ENCODE measurements around the gene MIEF1. TPM values are rescaled to one million over a fixed set of nuclear protein-coding genes. Genes with fewer than 3 reads are reported as not detected.

MIEF1 gene
- total RNA-seq, 4 donors from 2014 or later = 17.8 to 28.3 (median 21.4) TPM

DNA sequence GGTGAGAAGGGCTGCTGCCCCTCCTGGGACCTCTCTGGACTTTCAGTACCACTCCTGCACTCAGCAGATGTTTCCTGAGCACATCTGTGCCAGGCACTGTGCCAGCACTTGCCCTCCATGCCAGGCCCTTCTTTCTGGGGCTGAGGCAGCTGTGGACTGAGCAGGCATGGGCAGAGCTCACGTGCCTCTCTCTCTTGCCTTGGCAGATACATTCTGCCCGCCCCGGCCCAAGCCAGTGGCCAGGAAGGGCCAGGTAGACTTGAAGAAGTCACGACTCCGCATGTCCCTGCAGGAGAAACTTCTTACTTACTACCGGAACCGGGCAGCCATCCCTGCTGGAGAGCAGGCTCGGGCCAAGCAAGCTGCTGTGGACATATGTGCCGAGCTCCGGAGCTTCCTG, 9.9 kb downstream of the MIEF1 start:
- H3K27me3 ChIP-seq = no peaks in the 10 kb centered on the region
- H3K4me3 ChIP-seq = no peak overlapping the region
- ATAC-seq = no peak
- H3K9me3 ChIP-seq = no peaks in the 10 kb centered on the region
- no CpG with 5 or more reads among the region's 10 CpGs for WGBS, 2 donors (ENCODE audit: low coverage in 1 of 2)
- H3K27ac ChIP-seq = no peak overlapping the region
- H3K4me1 ChIP-seq = peaks cover 0 to 18% (median 0%) of the 10 kb centered on the region in 3 donors
- peaks cover 0 to 100% of the 10 kb centered on the region in 2 donors for H3K36me3 ChIP-seq
- TF ChIP-seq EP300 (IDR thresholded peaks at IDR 0.05) (no peak), CTCF (IDR thresholded peaks at IDR 0.05) (no peak), POLR2A (IDR thresholded peaks at IDR 0.05) (no peak), POLR2AphosphoS5 (IDR thresholded peaks at IDR 0.05) (no peak)

DNA sequence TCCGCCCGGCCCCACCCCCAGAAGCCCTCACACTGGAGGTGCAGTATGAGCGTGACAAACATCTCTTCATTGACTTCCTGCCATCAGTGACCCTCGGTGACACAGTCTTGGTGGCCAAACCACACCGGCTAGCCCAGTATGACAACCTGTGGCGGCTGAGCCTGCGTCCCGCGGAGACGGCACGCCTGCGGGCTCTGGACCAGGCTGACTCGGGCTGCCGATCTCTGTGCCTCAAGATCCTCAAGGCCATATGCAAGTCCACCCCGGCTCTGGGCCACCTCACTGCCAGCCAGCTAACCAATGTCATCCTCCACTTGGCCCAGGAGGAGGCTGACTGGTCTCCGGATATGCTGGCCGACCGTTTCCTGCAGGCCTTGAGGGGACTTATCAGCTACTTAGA, 11.7 kb downstream of the MIEF1 start:
- WGBS, 2 donors (ENCODE audit: low coverage in 1 of 2) = no CpG with 5 or more reads among the region's 18 CpGs
- TF ChIP-seq POLR2A (IDR thresholded peaks at IDR 0.05) (no peak), POLR2AphosphoS5 (IDR thresholded peaks at IDR 0.05) (no peak), CTCF (IDR thresholded peaks at IDR 0.05) (no peak), EP300 (IDR thresholded peaks at IDR 0.05) (no peak)
- peaks cover 1 to 29% (median 2%) of the 10 kb centered on the region in 3 donors for H3K4me1 ChIP-seq
- no peaks in the 10 kb centered on the region for H3K9me3 ChIP-seq
- H3K36me3 ChIP-seq = peaks cover 0 to 88% of the 10 kb centered on the region in 2 donors
- peak overlapping the region in 1 of 4 donors; percentile 11 for H3K27ac ChIP-seq
- no peak for ATAC-seq
- H3K27me3 ChIP-seq = no peaks in the 10 kb centered on the region
- H3K4me3 ChIP-seq = no peak overlapping the region

DNA sequence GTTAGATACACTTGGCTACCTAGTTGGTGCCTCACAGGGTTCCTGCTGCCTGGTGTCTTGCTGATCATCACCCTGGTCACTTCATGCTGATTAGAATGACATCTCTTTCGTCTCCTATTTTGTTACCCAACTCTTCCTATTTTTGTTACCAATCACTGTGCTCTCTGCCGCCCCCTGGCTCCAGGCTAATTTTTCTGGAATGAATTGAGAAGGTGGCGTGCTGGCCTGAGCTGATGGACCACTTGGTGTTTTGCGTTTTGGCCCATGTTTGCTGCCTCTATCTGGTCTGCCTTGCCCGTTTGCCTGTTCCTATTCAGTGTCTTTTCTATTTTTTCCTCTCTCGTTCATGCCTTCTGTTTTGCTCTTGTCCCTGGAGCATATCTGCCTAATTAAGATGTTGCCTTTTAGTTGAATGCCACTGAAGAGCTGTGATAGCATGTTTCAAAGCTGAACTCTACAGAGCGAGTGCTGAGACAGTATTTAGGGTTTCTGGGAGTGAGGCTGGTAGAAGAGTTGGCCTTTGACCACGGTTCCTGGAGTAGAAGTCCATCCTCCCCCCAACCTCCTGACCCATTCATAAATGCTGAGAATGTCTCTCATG, 12.4 kb downstream of the MIEF1 start:
- Histone ChIP-seq H3K36me3 (peaks cover 0 to 82% of the 10 kb centered on the region in 2 donors), H3K27me3 (no peaks in the 10 kb centered on the region), H3K4me1 (peaks cover 5 to 31% (median 6%) of the 10 kb centered on the region in 3 donors), H3K27ac (peak overlapping the region in 1 of 4 donors; percentile 11), H3K9me3 (no peaks in the 10 kb centered on the region), H3K4me3 (no peak overlapping the region)
- TF ChIP-seq POLR2AphosphoS5 (IDR thresholded peaks at IDR 0.05) = no peak
- no peak for TF ChIP-seq POLR2A (IDR thresholded peaks at IDR 0.05)
- TF ChIP-seq CTCF (IDR thresholded peaks at IDR 0.05) = peak in 3 of 4 experiments; percentile 61 to 72 (median 72)
- TF ChIP-seq EP300 (IDR thresholded peaks at IDR 0.05) = no peak
- WGBS, 2 donors (ENCODE audit: low coverage in 1 of 2) = 20 to 33% methylated on average over 5 to 8 of the region's 8 CpGs
- no peak for ATAC-seq

DNA sequence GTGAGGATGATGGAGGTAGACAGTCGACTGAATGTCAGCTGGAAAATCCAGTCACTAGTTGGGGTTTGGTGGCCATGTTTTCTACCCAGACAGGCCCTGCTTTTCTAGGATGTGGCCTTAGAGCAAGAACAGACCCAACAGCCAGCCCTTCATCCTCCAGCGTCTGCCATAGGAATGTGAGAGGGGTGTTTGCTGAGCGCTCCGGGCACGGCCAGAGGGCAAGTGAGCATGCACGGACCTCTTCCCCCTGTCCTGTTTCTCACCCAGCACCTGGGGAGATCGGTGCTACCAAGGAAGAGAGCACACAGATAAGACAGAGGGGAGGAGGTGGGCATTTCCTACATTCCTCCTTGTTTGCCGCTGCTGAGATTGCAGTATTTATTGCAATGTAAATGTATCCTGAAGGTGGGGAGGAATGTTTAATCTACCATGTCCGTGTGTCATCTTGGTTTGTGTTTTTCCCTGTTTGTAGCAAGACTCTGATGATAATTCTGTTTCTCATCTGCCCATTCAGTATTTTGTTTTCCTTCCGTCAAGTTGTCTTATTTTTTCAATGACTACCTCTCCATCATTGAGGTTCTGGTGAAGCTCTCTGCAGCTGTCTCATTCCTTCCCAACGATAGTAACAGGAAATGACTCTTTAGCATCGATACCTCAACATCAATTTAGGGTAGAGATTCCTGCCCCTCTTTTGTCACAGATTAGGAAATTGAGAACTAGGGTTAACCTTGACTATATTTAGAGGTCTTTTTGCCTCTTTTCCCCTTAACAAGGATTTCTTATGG, 13.4 kb downstream of the MIEF1 start:
- H3K27ac ChIP-seq = no peak overlapping the region
- no peaks in the 10 kb centered on the region for H3K9me3 ChIP-seq
- no peaks in the 10 kb centered on the region for H3K27me3 ChIP-seq
- H3K4me3 ChIP-seq = no peak overlapping the region
- peaks cover 5 to 33% (median 6%) of the 10 kb centered on the region in 3 donors for H3K4me1 ChIP-seq
- no peak for ATAC-seq
- peaks cover 0 to 72% of the 10 kb centered on the region in 2 donors for H3K36me3 ChIP-seq
- TF ChIP-seq POLR2AphosphoS5 (IDR thresholded peaks at IDR 0.05) = no peak
- no peak for TF ChIP-seq POLR2A (IDR thresholded peaks at IDR 0.05)
- no peak for TF ChIP-seq CTCF (IDR thresholded peaks at IDR 0.05)
- TF ChIP-seq EP300 (IDR thresholded peaks at IDR 0.05) = no peak
- 76 to 77% methylated on average over 6 to 9 of the region's 12 CpGs for WGBS, 2 donors (ENCODE audit: low coverage in 1 of 2)

Measured in gastroesophageal sphincter (tissue), 4 donors.